Posterior vena cava (tissue), 2 donors: ENCODE data around the gene TRIM49D2. TPM values are rescaled to one million over a fixed set of nuclear protein-coding genes. Genes with fewer than 3 reads are reported as not detected.
"Not testable (repeated sequence)": the region's sequence is repeated elsewhere in the genome, so short reads cannot be mapped to it uniquely, and the experiment has no call there.

Source experiments
- DNase-seq: peaks from one replicate; pipeline ENCODE4 v3.0.0-alpha.2; 2020; ENCODE audit warnings: low spot score
- intact Hi-C, 2 donors: fragments of 100-400 bp; cut with DNase I; formaldehyde crosslinking; loops; one replicate each; pipeline versions ENCODE4 v1.14.1 to v1.14.2; 2022 to 2023
- long read RNA-seq, 2 donors: library from polyadenylated mRNA; unstranded; transcript quantifications; one replicate each; pipeline ENCODE4 v2.0.0, GENCODE V29; 2020 to 2021
- total RNA-seq, 2 donors: library from RNA; stranded (reverse); fragmentation: NEBNext Ultra II Directional; extraction: Animal tissue kit (Norgen Biotek cat#: 25700); gene quantifications; one replicate each; pipeline ENCODE4 v1.2.1, GENCODE V29; 2021
- donor health status: DM: yes; HTN: yes; CAD: no.
- donor health status: DM: yes; HTN: yes; CAD: no.

Gene TRIM49D2
- total RNA-seq = not detected
- long read RNA-seq, donor 1 = 0 reads
- long read RNA-seq, donor 2 = 0 reads

GRCh38 chr11:89923764-89924163 is at the start of gene TRIM49D2:
Gene TRIM49D2, plus strand, starts transcription at chr11:89924064. Its CDS starts 2,698 bp downstream, at chr11:89926762.
- DNase-seq, intact Hi-C loops: not testable (repeated sequence)

- DNase-seq, intact Hi-C loops: not testable (repeated sequence)
Observed at GRCh38 chr11:89877511-89877910, 46.4 kb upstream of the TRIM49D2 start.

- DNase-seq, intact Hi-C loops: not testable (repeated sequence)
Observed at GRCh38 chr11:89893245-89893644, 30.6 kb upstream of the TRIM49D2 start.

GRCh38 chr11:89900809-89901208 is 23.1 kb upstream of the TRIM49D2 start:
- DNase-seq, intact Hi-C loops: not testable (repeated sequence)

- DNase-seq = peak; percentile 22
- intact Hi-C loops = no loop called here
Observed at GRCh38 chr11:89922195-89922660, 1.6 kb upstream of the TRIM49D2 start, which contains the start of gene TRIM49D1. Gene TRIM49D1, minus strand, starts transcription at chr11:89922245. Its CDS starts 4,535 bp downstream, at chr11:89917710.

- DNase-seq, intact Hi-C loops: not testable (repeated sequence)
Observed at GRCh38 chr11:89960833-89961232, 37.0 kb downstream of the TRIM49D2 start.

GRCh38 chr11:89965737-89966136 is 41.9 kb downstream of the TRIM49D2 start, which contains the start of gene TRIM64:
Gene TRIM64, plus strand, starts transcription at chr11:89966037. Its CDS starts 2,467 bp downstream, at chr11:89968504.
- DNase-seq, intact Hi-C loops: not testable (repeated sequence)

Other genes with a start within 250 kb of the TRIM49D2 start
- not detected for gene TRIM77, start 213.8 kb upstream of the TRIM49D2 start, total RNA-seq
- not detected for gene TRIM49, start 115.5 kb upstream of the TRIM49D2 start, total RNA-seq
- not detected for gene TRIM64B, start 45.6 kb upstream of the TRIM49D2 start, total RNA-seq
- not detected for gene TRIM49D1, start 1.8 kb upstream of the TRIM49D2 start, total RNA-seq
- gene TRIM64, start 42.0 kb downstream of the TRIM49D2 start, total RNA-seq = not detected
- not detected for gene TRIM49C, start 107.0 kb downstream of the TRIM49D2 start, total RNA-seq
- not detected for gene UBTFL1, start 161.9 kb downstream of the TRIM49D2 start, total RNA-seq
- gene NAALAD2, start 210.6 kb downstream of the TRIM49D2 start, total RNA-seq = 1 to 10 TPM; 1.3 to 2.0 TPM